GM12874 (cell line): Measurements from ENCODE around the gene GNA15.

Experiments used
- CTCF ChIP-seq: IDR thresholded peaks from 2 replicates; pipeline ENCODE4 v1.5.1; 2011; ENCODE audit warnings: low read depth, mild to moderate bottlenecking, control low read depth, low read length, moderate library complexity; ENCODE audit not compliant: insufficient read depth

The GNA15 gene

GRCh38 chr19:3154957-3155736, 19.3 kb downstream of the GNA15 start:
- TF ChIP-seq CTCF: no peak

GRCh38 chr19:3157096-3157845, 21.4 kb downstream of the GNA15 start:
- TF ChIP-seq CTCF: no peak

- no peak for TF ChIP-seq CTCF
Measured at GRCh38 chr19:3159565-3159964, 23.7 kb downstream of the GNA15 start.

- TF ChIP-seq CTCF: no peak
Measured at GRCh38 chr19:3160219-3160618, 24.4 kb downstream of the GNA15 start.

- no peak for TF ChIP-seq CTCF
Measured at GRCh38 chr19:3161453-3161852, 25.6 kb downstream of the GNA15 start.

GRCh38 chr19:3162418-3163229, 26.8 kb downstream of the GNA15 start:
- no peak for TF ChIP-seq CTCF
